DND-41 (cell line): Measurements from ENCODE around the gene GLRA3.

Experiments
- ATAC-seq: fragments of 200-7000 bp; cut with Tn5 transposase; 3 replicates; pipeline ENCODE4 v1.9.1; 2021; ENCODE audit warnings: low read depth; ENCODE audit not compliant: insufficient read depth
- DNase-seq: peaks from one replicate; pipeline ENCODE4 v3.0.0-alpha.2; 2020
- H2AFZ ChIP-seq: 2 replicates; pipeline ENCODE4 v1.6.0; 2012; ENCODE audit warnings: low read depth, low read length
- H3K27ac ChIP-seq: 2 replicates; pipeline ENCODE4 v1.5.1; 2012; ENCODE audit warnings: low read length, inconsistent platforms
- H3K27me3 ChIP-seq: fragments of 200-600 bp; sonication (generic); 2 replicates; pipeline ENCODE4 v1.6.0; 2012; ENCODE audit warnings: low read length, mild to moderate bottlenecking, inconsistent platforms; ENCODE audit not compliant: insufficient read depth, poor library complexity
- H3K36me3 ChIP-seq: 2 replicates; pipeline ENCODE4 v1.5.1; 2012; ENCODE audit warnings: low read length, inconsistent platforms; ENCODE audit not compliant: insufficient read depth
- H3K4me1 ChIP-seq: 2 replicates; pipeline ENCODE4 v1.5.1; 2012; ENCODE audit warnings: mild to moderate bottlenecking, low read length; ENCODE audit not compliant: insufficient read depth
- H3K4me2 ChIP-seq: 2 replicates; pipeline ENCODE4 v1.6.0; 2012; ENCODE audit warnings: mild to moderate bottlenecking, moderate library complexity, low read length, inconsistent platforms; ENCODE audit not compliant: insufficient read depth
- H3K4me3 ChIP-seq, 2 experiments: fragments of 200-600 bp in 1 of 2; shearing (Covaris generic) in 1 of 2; 2 replicates each; pipeline ENCODE4 v1.5.1; 2012 to 2016; ENCODE audit warnings: inconsistent platforms in 2 of 2, low read length in 2 of 2, mild to moderate bottlenecking in 2 of 2, low read depth in 1 of 2, moderate library complexity in 1 of 2
- H3K79me2 ChIP-seq: 2 replicates; pipeline ENCODE4 v1.6.0; 2012; ENCODE audit warnings: low read length, inconsistent platforms; ENCODE audit not compliant: insufficient read depth
- H3K9ac ChIP-seq: 2 replicates; pipeline ENCODE4 v1.6.0; 2012; ENCODE audit warnings: low read depth, mild to moderate bottlenecking, inconsistent platforms, low read length, moderate library complexity
- H3K9me3 ChIP-seq: 2 replicates; pipeline ENCODE4 v1.5.1; 2012; ENCODE audit warnings: low read length, moderate library complexity, mild to moderate bottlenecking, inconsistent platforms; ENCODE audit not compliant: insufficient read depth, severe bottlenecking
- H4K20me1 ChIP-seq: 2 replicates; pipeline ENCODE4 v1.6.0; 2012; ENCODE audit warnings: low read length; ENCODE audit not compliant: insufficient read depth
- EZH2 ChIP-seq: IDR thresholded peaks from 3 replicates; pipeline ENCODE4 v1.6.1; 2012; ENCODE audit warnings: borderline replicate concordance, low read depth, mild to moderate bottlenecking, moderate library complexity, low read length, inconsistent platforms; ENCODE audit not compliant: severe bottlenecking
- TF ChIP-seq, protein P1 (sequence below): IDR thresholded peaks from 2 replicates; pipeline ENCODE4 v1.5.1; 2012; ENCODE audit warnings: borderline replicate concordance, low read length, moderate library complexity, mild to moderate bottlenecking; ENCODE audit not compliant: poor library complexity, severe bottlenecking; ENCODE audit errors: extremely low read depth

GLRA3 gene

DNA sequence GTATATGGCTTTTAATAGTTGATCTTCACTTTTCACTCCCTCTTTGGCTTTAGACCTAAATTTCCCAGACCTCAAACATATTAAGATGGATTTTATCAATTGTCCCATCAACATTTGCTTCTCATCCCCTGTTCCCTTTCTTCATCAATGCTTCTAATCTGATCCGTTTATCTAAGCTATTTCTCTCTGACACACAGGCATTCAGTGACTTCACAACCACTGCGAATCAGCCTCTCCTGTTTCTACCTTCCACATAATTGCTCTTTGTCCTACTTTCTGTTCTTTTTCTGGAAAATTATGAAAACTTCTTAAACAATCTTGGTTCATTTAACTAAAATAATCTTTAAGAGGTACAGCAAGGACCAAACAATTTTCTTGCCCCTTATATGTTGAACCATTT is 115.2 kb downstream of the GLRA3 start:
- no peak overlapping the region for H3K4me2 ChIP-seq
- TF ChIP-seq EZH2 = no peak
- TF ChIP-seq, protein P1, sequence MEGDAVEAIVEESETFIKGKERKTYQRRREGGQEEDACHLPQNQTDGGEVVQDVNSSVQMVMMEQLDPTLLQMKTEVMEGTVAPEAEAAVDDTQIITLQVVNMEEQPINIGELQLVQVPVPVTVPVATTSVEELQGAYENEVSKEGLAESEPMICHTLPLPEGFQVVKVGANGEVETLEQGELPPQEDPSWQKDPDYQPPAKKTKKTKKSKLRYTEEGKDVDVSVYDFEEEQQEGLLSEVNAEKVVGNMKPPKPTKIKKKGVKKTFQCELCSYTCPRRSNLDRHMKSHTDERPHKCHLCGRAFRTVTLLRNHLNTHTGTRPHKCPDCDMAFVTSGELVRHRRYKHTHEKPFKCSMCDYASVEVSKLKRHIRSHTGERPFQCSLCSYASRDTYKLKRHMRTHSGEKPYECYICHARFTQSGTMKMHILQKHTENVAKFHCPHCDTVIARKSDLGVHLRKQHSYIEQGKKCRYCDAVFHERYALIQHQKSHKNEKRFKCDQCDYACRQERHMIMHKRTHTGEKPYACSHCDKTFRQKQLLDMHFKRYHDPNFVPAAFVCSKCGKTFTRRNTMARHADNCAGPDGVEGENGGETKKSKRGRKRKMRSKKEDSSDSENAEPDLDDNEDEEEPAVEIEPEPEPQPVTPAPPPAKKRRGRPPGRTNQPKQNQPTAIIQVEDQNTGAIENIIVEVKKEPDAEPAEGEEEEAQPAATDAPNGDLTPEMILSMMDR = no peak
- no peaks in the 10 kb centered on the region for H3K79me2 ChIP-seq
- H3K27me3 ChIP-seq = no peaks in the 10 kb centered on the region
- no peak for DNase-seq
- no peaks in the 10 kb centered on the region for H3K9me3 ChIP-seq
- H3K4me1 ChIP-seq = no peaks in the 10 kb centered on the region
- no peaks in the 10 kb centered on the region for H3K36me3 ChIP-seq
- H3K27ac ChIP-seq = no peak overlapping the region
- no peak for ATAC-seq
- no peak overlapping the region for H2AFZ ChIP-seq
- no peak overlapping the region for H3K9ac ChIP-seq
- no peak overlapping the region for H3K4me3 ChIP-seq
- H4K20me1 ChIP-seq = no peaks in the 10 kb centered on the region

DNA sequence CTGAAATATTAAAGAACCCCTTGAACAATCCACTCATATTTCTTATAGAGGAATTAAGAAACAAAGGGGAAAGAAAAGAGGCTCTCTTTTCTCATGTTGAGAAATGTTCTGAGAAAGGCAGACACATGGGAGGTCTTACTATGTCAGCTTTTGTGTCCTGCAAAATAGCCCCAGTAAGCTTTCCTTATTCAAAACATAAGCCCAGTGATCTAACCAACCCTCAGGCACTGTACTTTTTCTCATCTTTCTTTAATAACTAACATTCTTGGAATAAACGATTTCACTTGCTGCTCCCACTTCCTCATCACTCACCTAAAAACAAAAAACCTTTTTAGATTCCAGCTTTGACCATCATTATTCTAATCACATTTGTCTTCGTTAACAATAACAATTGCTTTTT is 115.9 kb downstream of the GLRA3 start:
- no peak overlapping the region for H2AFZ ChIP-seq
- H3K4me1 ChIP-seq = no peaks in the 10 kb centered on the region
- no peaks in the 10 kb centered on the region for H3K36me3 ChIP-seq
- TF ChIP-seq, protein P1 = no peak
- no peak for TF ChIP-seq EZH2
- no peaks in the 10 kb centered on the region for H3K79me2 ChIP-seq
- no peaks in the 10 kb centered on the region for H3K27me3 ChIP-seq
- no peaks in the 10 kb centered on the region for H3K9me3 ChIP-seq
- no peaks in the 10 kb centered on the region for H4K20me1 ChIP-seq
- ATAC-seq (no peak), DNase-seq (no peak)
- no peak overlapping the region for H3K9ac ChIP-seq
- H3K4me3 ChIP-seq = no peak overlapping the region
- H3K27ac ChIP-seq = no peak overlapping the region
- no peak overlapping the region for H3K4me2 ChIP-seq

DNA sequence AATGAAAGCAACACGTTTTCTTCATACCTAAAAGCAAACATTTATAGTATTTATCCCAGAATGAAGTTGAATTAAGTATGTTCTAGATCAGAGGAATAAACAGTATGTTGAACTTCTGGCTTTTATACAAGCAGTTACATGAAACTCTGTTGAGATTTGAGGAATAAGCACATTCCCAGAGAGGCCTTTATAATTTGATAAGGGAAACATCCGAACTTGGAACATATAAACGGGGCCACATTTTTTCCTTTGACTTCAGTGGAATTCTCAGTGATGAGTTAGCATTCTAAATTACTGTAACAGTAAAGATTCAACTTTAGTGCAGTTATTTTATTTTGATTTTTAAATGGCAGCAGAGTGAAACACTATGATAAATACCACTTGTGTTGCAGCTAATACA is 119.5 kb downstream of the GLRA3 start:
- Histone ChIP-seq H3K36me3 (no peaks in the 10 kb centered on the region), H3K4me1 (no peaks in the 10 kb centered on the region), H2AFZ (no peak overlapping the region), H3K27ac (no peak overlapping the region), H3K27me3 (no peaks in the 10 kb centered on the region), H3K9ac (no peak overlapping the region), H4K20me1 (no peaks in the 10 kb centered on the region), H3K9me3 (no peaks in the 10 kb centered on the region), H3K4me2 (no peak overlapping the region), H3K4me3 (no peak overlapping the region), H3K79me2 (no peaks in the 10 kb centered on the region)
- TF ChIP-seq, protein P1 = no peak
- no peak for TF ChIP-seq EZH2
- DNase-seq (no peak), ATAC-seq (no peak)

DNA sequence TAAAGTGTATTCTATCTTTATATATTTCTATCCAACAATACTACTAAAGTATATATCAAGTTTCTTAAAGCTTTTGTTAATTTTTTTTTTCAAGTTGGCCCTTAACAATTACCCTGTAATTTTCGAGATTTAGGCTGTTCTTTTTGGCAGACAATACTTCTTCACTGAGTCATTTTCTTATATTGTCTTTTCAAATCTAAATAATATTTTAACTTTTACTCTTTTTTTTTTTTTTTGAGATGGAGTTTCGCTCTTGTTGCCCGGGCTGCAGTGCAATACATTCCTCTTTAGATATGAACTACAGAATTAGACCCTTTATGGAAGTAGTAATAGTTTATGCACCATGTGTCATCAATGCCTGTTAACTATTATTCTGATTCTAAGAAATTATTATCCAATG is 120.7 kb downstream of the GLRA3 start:
- Histone ChIP-seq H3K9me3 (no peaks in the 10 kb centered on the region), H3K4me3 (no peak overlapping the region), H3K36me3 (no peaks in the 10 kb centered on the region), H3K79me2 (no peaks in the 10 kb centered on the region), H3K27ac (no peak overlapping the region), H3K4me2 (no peak overlapping the region), H4K20me1 (no peaks in the 10 kb centered on the region), H3K9ac (no peak overlapping the region), H3K4me1 (no peaks in the 10 kb centered on the region), H2AFZ (no peak overlapping the region), H3K27me3 (no peaks in the 10 kb centered on the region)
- no peak for DNase-seq
- TF ChIP-seq, protein P1 = no peak
- no peak for TF ChIP-seq EZH2
- ATAC-seq = no peak
